ENCODE data around the gene ITGB7.
A peak's percentile ranks its signal among the peaks of the same experiment; 100 is the strongest.

Gene ITGB7

GRCh38 chr12:53219292-53219955 lies 12.4 kb upstream of the ITGB7 start:
- peak; percentile 70; the same call in 1 of the 2 replicates for TF ChIP-seq SIN3A (IDR thresholded peaks at IDR 0.05; ENCODE audit: borderline replicate concordance, insufficient read depth, low read length)
- no peak for TF ChIP-seq POLR2AphosphoS5 (IDR thresholded peaks at IDR 0.05; ENCODE audit: low read depth, low read length)
- TF ChIP-seq TAF1 (IDR thresholded peaks at IDR 0.05; ENCODE audit: borderline replicate concordance, insufficient read depth, low read length) = no peak
- TF ChIP-seq REST (IDR thresholded peaks at IDR 0.05; ENCODE audit: insufficient read depth in 1 of 2, low read depth in 2 of 2, low read length in 2 of 2) = no peak
- TF ChIP-seq FOXP2 (optimal IDR thresholded peaks at IDR 0.05; ENCODE audit: borderline replicate concordance, extremely low read depth, extremely low read length, insufficient read depth) = no peak

DNA sequence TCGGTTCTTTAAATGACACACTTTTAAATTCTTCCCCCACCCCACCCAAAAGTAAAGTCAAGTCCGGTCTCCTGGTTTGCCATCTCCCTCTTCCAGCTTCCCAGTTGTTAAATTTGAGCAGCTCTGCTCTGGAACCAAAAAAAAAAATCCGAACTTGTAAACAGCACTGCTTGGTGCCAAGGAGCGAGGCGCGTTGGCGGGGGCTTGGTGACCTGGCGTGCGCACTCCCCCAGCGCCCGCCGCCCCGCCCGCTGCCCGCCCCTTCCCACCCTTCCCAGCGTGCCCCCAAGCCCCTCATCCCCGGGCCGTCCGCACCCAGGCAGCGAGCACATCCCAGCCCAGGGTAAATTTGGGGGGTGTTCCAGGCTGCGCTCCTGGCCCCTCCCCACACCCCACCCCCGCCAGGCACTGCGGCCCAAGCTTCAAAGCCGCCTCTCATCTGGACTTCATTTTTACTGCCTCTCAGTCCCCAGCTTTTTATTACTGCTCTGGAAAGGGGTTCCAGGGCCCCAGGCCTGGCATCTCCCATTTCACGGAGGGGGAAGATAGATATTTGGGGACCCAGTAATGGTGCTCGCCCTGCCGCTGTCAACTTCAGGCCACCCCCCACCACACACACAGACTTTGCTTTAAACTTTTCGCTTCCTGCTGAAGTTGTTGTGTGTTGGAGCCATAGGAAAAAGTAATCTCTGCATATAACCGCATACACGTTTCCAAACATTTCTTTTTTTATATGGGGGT lies 11.7 kb upstream of the ITGB7 start:
- TF ChIP-seq POLR2AphosphoS5 (IDR thresholded peaks at IDR 0.05; ENCODE audit: low read depth, low read length) = no peak
- TF ChIP-seq REST (IDR thresholded peaks at IDR 0.05; ENCODE audit: insufficient read depth in 1 of 2, low read depth in 2 of 2, low read length in 2 of 2) = no peak
- TF ChIP-seq SIN3A (IDR thresholded peaks at IDR 0.05; ENCODE audit: borderline replicate concordance, insufficient read depth, low read length) = no peak

- TF ChIP-seq FOXP2 (optimal IDR thresholded peaks at IDR 0.05; ENCODE audit: borderline replicate concordance, extremely low read depth, extremely low read length, insufficient read depth) = no peak
- TF ChIP-seq REST (IDR thresholded peaks at IDR 0.05; ENCODE audit: insufficient read depth in 1 of 2, low read depth in 2 of 2, low read length in 2 of 2) = no peak
- no peak for TF ChIP-seq POLR2AphosphoS5 (IDR thresholded peaks at IDR 0.05; ENCODE audit: low read depth, low read length)
- TF ChIP-seq SIN3A (IDR thresholded peaks at IDR 0.05; ENCODE audit: borderline replicate concordance, insufficient read depth, low read length) = no peak
- no peak for TF ChIP-seq TAF1 (IDR thresholded peaks at IDR 0.05; ENCODE audit: borderline replicate concordance, insufficient read depth, low read length)
These were observed 10.9 kb upstream of the ITGB7 start for GRCh38 chr12:53217931-53218307.

DNA sequence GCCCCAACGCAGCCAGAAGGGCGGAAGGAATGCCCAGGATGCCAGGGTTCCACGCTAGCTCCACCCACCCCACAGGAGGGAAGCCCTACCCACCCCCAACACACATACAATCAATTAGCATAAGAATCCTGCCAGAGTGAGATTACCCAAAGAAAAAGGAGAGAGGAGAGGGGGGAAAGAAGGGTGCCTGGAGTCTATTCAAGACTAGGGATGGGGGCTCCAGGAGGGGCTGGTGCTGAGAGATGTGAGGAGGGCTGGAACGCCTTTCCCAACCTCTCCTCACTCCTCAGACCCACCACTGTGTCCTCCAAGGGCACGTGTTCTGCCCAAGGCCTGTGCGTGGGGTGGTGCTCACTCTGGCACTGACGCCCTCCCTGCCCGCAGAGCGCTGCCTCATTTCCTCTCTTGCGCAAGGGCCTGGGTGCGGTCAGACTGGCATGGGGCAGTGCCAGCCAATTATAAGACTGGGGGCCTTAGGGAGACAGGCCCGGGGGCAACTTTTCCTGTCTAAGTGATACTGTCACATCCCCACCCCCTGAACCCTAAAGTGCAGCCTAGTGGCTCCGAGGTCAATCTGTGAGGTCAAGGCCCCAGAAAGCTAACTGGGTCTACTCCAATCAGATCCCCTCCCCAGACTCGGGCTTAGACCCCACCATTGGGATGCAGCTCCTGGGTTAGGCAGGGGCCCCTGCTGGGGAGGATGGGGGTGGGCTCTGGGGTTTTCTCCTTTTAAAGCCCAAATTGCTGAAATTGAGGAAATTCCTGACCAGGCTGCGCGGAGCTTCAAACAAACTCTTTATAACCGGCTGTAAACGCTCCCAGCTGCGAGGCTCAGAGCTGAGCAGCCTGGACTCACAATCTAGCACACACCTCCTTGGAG lies 10.2 kb upstream of the ITGB7 start:
- no peak for TF ChIP-seq POLR2AphosphoS5 (IDR thresholded peaks at IDR 0.05; ENCODE audit: low read depth, low read length)
- TF ChIP-seq FOXP2 (optimal IDR thresholded peaks at IDR 0.05; ENCODE audit: borderline replicate concordance, extremely low read depth, extremely low read length, insufficient read depth) = no peak
- TF ChIP-seq REST (IDR thresholded peaks at IDR 0.05; ENCODE audit: insufficient read depth in 1 of 2, low read depth in 2 of 2, low read length in 2 of 2) = no peak
- TF ChIP-seq TAF1 (IDR thresholded peaks at IDR 0.05; ENCODE audit: borderline replicate concordance, insufficient read depth, low read length) = no peak
- TF ChIP-seq SIN3A (IDR thresholded peaks at IDR 0.05; ENCODE audit: borderline replicate concordance, insufficient read depth, low read length) = no peak

Data from PFSK-1 (cell line).